Left kidney (tissue), 2 donors: ENCODE data around the gene PC. TPM values are rescaled to one million over a fixed set of nuclear protein-coding genes. Genes with fewer than 3 reads are reported as not detected.

Source experiments
- DNase-seq: peaks from one replicate; pipeline ENCODE4 v3.0.0-alpha.2; 2013
- polyA plus RNA-seq: library from polyadenylated mRNA; unstranded; fragments of 120-200 nt; gene quantifications from one replicate; pipeline ENCODE4 v1.2.1, GENCODE V29; 2013; ENCODE audit not compliant: insufficient read length

The PC gene
- polyA plus RNA-seq, 1 donor, result 39.9 TPM

- no peak for DNase-seq
Observed at GRCh38 chr11:66866511-66866986, 91.6 kb downstream of the PC start.

- no peak for DNase-seq
Observed at GRCh38 chr11:66866007-66866406, 92.2 kb downstream of the PC start.

- no peak for DNase-seq
Observed at GRCh38 chr11:66864924-66865697, 93.1 kb downstream of the PC start.

- no peak for DNase-seq
Observed at GRCh38 chr11:66864172-66864901, 93.8 kb downstream of the PC start.

GRCh38 chr11:66863428-66864125 is 94.6 kb downstream of the PC start:
- DNase-seq, result no peak

GRCh38 chr11:66862559-66863037 is 95.6 kb downstream of the PC start:
- DNase-seq, result no peak

- DNase-seq, result no peak
Observed at GRCh38 chr11:66861774-66862558, 96.2 kb downstream of the PC start.

- DNase-seq, result no peak
Observed at GRCh38 chr11:66861038-66861773, 97.0 kb downstream of the PC start.

GRCh38 chr11:66860449-66860831 is 97.7 kb downstream of the PC start:
- no peak for DNase-seq

GRCh38 chr11:66859686-66860448 is 98.3 kb downstream of the PC start:
- DNase-seq, result no peak

- no peak for DNase-seq
Observed at GRCh38 chr11:66858939-66859685, 99.1 kb downstream of the PC start.

GRCh38 chr11:66858186-66858938 is 99.8 kb downstream of the PC start:
- no peak for DNase-seq

GRCh38 chr11:66857927-66858185 is 100.3 kb downstream of the PC start:
- DNase-seq, result no peak

GRCh38 chr11:66857234-66857926 is 100.8 kb downstream of the PC start:
- DNase-seq, result no peak

- no peak for DNase-seq
Observed at GRCh38 chr11:66856496-66857233, 101.5 kb downstream of the PC start, which contains the start of gene LRFN4. LRFN4 (plus strand) TSS chr11:66857064; CDS start chr11:66857745, 681 bp downstream.

GRCh38 chr11:66855574-66856495 is 102.3 kb downstream of the PC start:
- DNase-seq, result peak; percentile 89
